Brain microvascular endothelial cell (primary cell): ENCODE results near the gene FEV.

Experiments
- DNase-seq: peaks from one replicate; pipeline ENCODE4 v3.0.0-alpha.2; 2020
- H3K27ac ChIP-seq: fragments of 250-450 bp; sonication (Bioruptor Pico); 2 replicates; pipeline ENCODE4 v1.5.1; 2020; ENCODE audit warnings: mild to moderate bottlenecking, moderate library complexity
- H3K27me3 ChIP-seq: fragments of 250-450 bp; sonication (Bioruptor Pico); replicated peaks from 2 replicates; pipeline ENCODE4 v1.5.1; 2020; ENCODE audit warnings: mild to moderate bottlenecking
- H3K36me3 ChIP-seq: fragments of 250-450 bp; sonication (Bioruptor Pico); replicated peaks from 2 replicates; pipeline ENCODE4 v1.5.1; 2020; ENCODE audit warnings: mild to moderate bottlenecking
- H3K4me3 ChIP-seq: 2 replicates; pipeline ENCODE4 v1.5.1; 2011; ENCODE audit warnings: low read depth, mild to moderate bottlenecking, control low read depth, low read length, moderate library complexity
- CTCF ChIP-seq: IDR thresholded peaks from 2 replicates; pipeline ENCODE4 v1.5.1; 2011; ENCODE audit warnings: low read depth, mild to moderate bottlenecking, moderate library complexity, low read length, control low read depth, inconsistent platforms; ENCODE audit errors: missing control alignments
- in situ Hi-C: cut with HindIII; loops from 2 replicates; pipeline ENCODE4 v1.10.0; 2017; ENCODE audit warnings: low sequenced_read_pairs, low pct_ligation_motif_present

FEV gene

GRCh38 chr2:218956039-218956438 is 28.9 kb downstream of the FEV start:
- Histone ChIP-seq H3K27ac (no peak overlapping the region), H3K36me3 (no peaks in the 10 kb centered on the region), H3K4me3 (no peak overlapping the region), H3K27me3 (peaks cover 36% of the 10 kb centered on the region)
- no peak for TF ChIP-seq CTCF
- in situ Hi-C loops: no loop called here
- DNase-seq: no peak

- in situ Hi-C loops: no loop called here
- Histone ChIP-seq H3K27ac (no peak overlapping the region), H3K4me3 (no peak overlapping the region), H3K36me3 (no peaks in the 10 kb centered on the region), H3K27me3 (peaks cover 23% of the 10 kb centered on the region)
- no peak for DNase-seq
- TF ChIP-seq CTCF: no peak
These were observed 30.3 kb downstream of the FEV start for GRCh38 chr2:218954541-218955300.

GRCh38 chr2:218953366-218953954 is 31.5 kb downstream of the FEV start:
- no peak overlapping the region for H3K27ac ChIP-seq
- H3K36me3 ChIP-seq: no peaks in the 10 kb centered on the region
- DNase-seq: no peak
- peaks cover 12% of the 10 kb centered on the region for H3K27me3 ChIP-seq
- peak; percentile 30 for TF ChIP-seq CTCF
- no peak overlapping the region for H3K4me3 ChIP-seq
- in situ Hi-C loops: no loop called here

- in situ Hi-C loops: no loop called here
- H3K4me3 ChIP-seq: no peak overlapping the region
- H3K27me3 ChIP-seq: peaks cover 3% of the 10 kb centered on the region
These were observed 32.8 kb downstream of the FEV start for GRCh38 chr2:218952160-218952559.

GRCh38 chr2:218946621-218947020 is 38.4 kb downstream of the FEV start:
- Histone ChIP-seq H3K27me3 (no peaks in the 10 kb centered on the region), H3K4me3 (no peak overlapping the region), H3K36me3 (no peaks in the 10 kb centered on the region), H3K27ac (no peak overlapping the region)
- DNase-seq: no peak
- in situ Hi-C loops: no loop called here
- no peak for TF ChIP-seq CTCF

More at GRCh38 chr2:218952160-218952559, 32.8 kb downstream of the FEV start:
- H3K27ac ChIP-seq: no peak overlapping the region
- no peak for DNase-seq
- no peak for TF ChIP-seq CTCF
- no peaks in the 10 kb centered on the region for H3K36me3 ChIP-seq
